DOHH2 (cell line): ENCODE measurements around the gene TMEM33.

Source experiments
- H3F3A ChIP-seq: fragments of 200-600 bp; sonication (generic), shearing (Covaris generic); 2 replicates; pipeline ENCODE4 v1.6.0; 2016; ENCODE audit warnings: antibody characterized with exemption, mild to moderate bottlenecking; ENCODE audit not compliant: control insufficient read depth, insufficient read depth
- H3K27ac ChIP-seq: fragments of 200-600 bp; sonication (generic); 2 replicates; pipeline ENCODE4 v1.5.1; 2014; ENCODE audit warnings: low read depth, mild to moderate bottlenecking, low read length, moderate library complexity
- H3K27me3 ChIP-seq: fragments of 200-600 bp; sonication (generic); 2 replicates; pipeline ENCODE4 v1.6.1; 2014; ENCODE audit warnings: mild to moderate bottlenecking, low read length, mixed read lengths; ENCODE audit not compliant: control insufficient read depth
- H3K36me3 ChIP-seq: fragments of 200-600 bp; sonication (generic); 2 replicates; pipeline ENCODE4 v1.6.1; 2014; ENCODE audit warnings: mild to moderate bottlenecking, low read length, moderate library complexity, mixed read lengths; ENCODE audit not compliant: control insufficient read depth
- H3K4me1 ChIP-seq: fragments of 200-600 bp; sonication (generic); 2 replicates; pipeline ENCODE4 v1.6.1; 2014; ENCODE audit warnings: mild to moderate bottlenecking, low read length, mixed read lengths; ENCODE audit not compliant: control insufficient read depth
- H3K4me2 ChIP-seq: fragments of 200-600 bp; sonication (generic); 2 replicates; pipeline ENCODE4 v1.6.0; 2014; ENCODE audit warnings: mild to moderate bottlenecking, low read length, moderate library complexity
- H3K4me3 ChIP-seq: fragments of 200-600 bp; sonication (generic); 2 replicates; pipeline ENCODE4 v1.5.1; 2014; ENCODE audit warnings: mild to moderate bottlenecking, low read length, mixed read lengths
- H3K79me2 ChIP-seq: fragments of 200-600 bp; sonication (generic); 2 replicates; pipeline ENCODE4 v1.6.1; 2014; ENCODE audit warnings: mild to moderate bottlenecking, low read length, mixed read lengths; ENCODE audit not compliant: control insufficient read depth
- H3K9me2 ChIP-seq: fragments of 200-600 bp; sonication (generic); replicated peaks from 2 replicates; pipeline ENCODE4 v1.6.1; 2014; ENCODE audit warnings: mild to moderate bottlenecking, low read length, mixed read lengths; ENCODE audit not compliant: control insufficient read depth
- H3K9me3 ChIP-seq: fragments of 200-600 bp; sonication (generic); 2 replicates; pipeline ENCODE4 v1.6.1; 2014; ENCODE audit warnings: antibody characterized with exemption, low read length, mixed read lengths; ENCODE audit not compliant: control insufficient read depth, insufficient read depth
- H4K20me1 ChIP-seq: fragments of 200-600 bp; sonication (generic); 2 replicates; pipeline ENCODE4 v1.6.0; 2014; ENCODE audit warnings: low read depth, mild to moderate bottlenecking, antibody characterized with exemption, low read length, moderate library complexity; ENCODE audit not compliant: control insufficient read depth, insufficient read depth
- CTCF ChIP-seq: fragments of 200-600 bp; sonication (generic); IDR thresholded peaks from one replicate; pipeline ENCODE4 v1.5.1; 2014; ENCODE audit warnings: antibody characterized with exemption, mild to moderate bottlenecking, low read depth, low read length; ENCODE audit not compliant: poor library complexity, severe bottlenecking
- EZH2phosphoT487 ChIP-seq: fragments of 200-600 bp; sonication (generic); IDR thresholded peaks from 2 replicates; pipeline ENCODE4 v1.6.1; 2017; ENCODE audit warnings: borderline replicate concordance, mild to moderate bottlenecking, antibody characterized with exemption, low read length, moderate library complexity, mixed read lengths

TMEM33 gene

GRCh38 chr4:41989994-41990364, 54.8 kb downstream of the TMEM33 start:
- Histone ChIP-seq H4K20me1 (no peaks in the 10 kb centered on the region), H3K27me3 (no peaks in the 10 kb centered on the region), H3K9me2 (no peaks in the 10 kb centered on the region), H3K36me3 (peaks cover 5% of the 10 kb centered on the region; the same call in 1 of the 2 replicates), H3K4me1 (peaks cover 28% of the 10 kb centered on the region), H3K4me3 (peak overlapping the region; percentile 96), H3K4me2 (peak overlapping the region; percentile 92), H3F3A (0 out of 2 replicates have a peak, but pooled peaks cover 3% of the 10 kb centered on the region), H3K9me3 (no peaks in the 10 kb centered on the region), H3K27ac (no peak overlapping the region), H3K79me2 (peaks cover 41% of the 10 kb centered on the region)
- no peak for TF ChIP-seq CTCF
- TF ChIP-seq EZH2phosphoT487, result no peak

- Histone ChIP-seq H3K27me3 (no peaks in the 10 kb centered on the region), H3K27ac (no peak within 1 kb of the TSS), H3K9me2 (no peaks in the 10 kb centered on the region), H3K79me2 (peaks cover 43% of the 10 kb centered on the region), H3K9me3 (no peaks in the 10 kb centered on the region), H3K4me2 (peak within 1 kb of the TSS; percentile 92), H4K20me1 (no peaks in the 10 kb centered on the region), H3K4me1 (peaks cover 28% of the 10 kb centered on the region), H3F3A (0 out of 2 replicates have a peak, but pooled peaks cover 3% of the 10 kb centered on the region), H3K4me3 (peak within 1 kb of the TSS; percentile 96), H3K36me3 (peaks cover 5% of the 10 kb centered on the region; the same call in 1 of the 2 replicates)
- TF ChIP-seq CTCF (peak; percentile 26), EZH2phosphoT487 (no peak)
Observed at GRCh38 chr4:41990365-41991111, 55.3 kb downstream of the TMEM33 start, which contains the start of gene SLC30A9. Gene SLC30A9, plus strand, starts transcription at chr4:41990530. Its CDS starts 122 bp downstream, at chr4:41990652.

GRCh38 chr4:41991916-41992767, 56.9 kb downstream of the TMEM33 start:
- H3K27ac ChIP-seq, result no peak overlapping the region

More at GRCh38 chr4:41991916-41992767, 56.9 kb downstream of the TMEM33 start:
- no peaks in the 10 kb centered on the region for H3K9me3 ChIP-seq
- peak overlapping the region; percentile 96 for H3K4me3 ChIP-seq
- no peaks in the 10 kb centered on the region for H4K20me1 ChIP-seq
- H3K4me2 ChIP-seq, result peak overlapping the region; percentile 92
- peaks cover 28% of the 10 kb centered on the region for H3K4me1 ChIP-seq
- H3K9me2 ChIP-seq, result no peaks in the 10 kb centered on the region
- TF ChIP-seq EZH2phosphoT487 (no peak), CTCF (no peak)
- H3K36me3 ChIP-seq, result peaks cover 5% of the 10 kb centered on the region; the same call in 1 of the 2 replicates
- H3K27me3 ChIP-seq, result no peaks in the 10 kb centered on the region
- peaks cover 43% of the 10 kb centered on the region for H3K79me2 ChIP-seq
- H3F3A ChIP-seq, result 0 out of 2 replicates have a peak, but pooled peaks cover 3% of the 10 kb centered on the region
